Measurements from ENCODE around the gene PCYT1A. TPM values are rescaled to one million over a fixed set of nuclear protein-coding genes. Genes with fewer than 3 reads are reported as not detected.
"Not testable (repeated sequence)": the region's sequence is repeated elsewhere in the genome, so short reads cannot be mapped to it uniquely, and the experiment has no call there.

Gene PCYT1A
- 51.3 TPM for polyA plus RNA-seq (ENCODE audit: insufficient read length)
- long read RNA-seq, donor 1, transcript PCYT1A-206 (9 exons, 1,482 nt), result major isoform, 5 of 16 reads
- long read RNA-seq, donor 1, partial matches to known transcripts, result 7 of 16 reads
- long read RNA-seq, donor 1, other reads (novel, unspliced or antisense), result 0 of 16 reads
- long read RNA-seq, donor 2, transcript PCYT1A-206 (9 exons, 1,482 nt), result major isoform, 10 of 11 reads
- long read RNA-seq, donor 2, partial matches to known transcripts, result 0 of 11 reads
- long read RNA-seq, donor 2, other reads (novel, unspliced or antisense), result 0 of 11 reads
- long read RNA-seq, donor 3, transcript PCYT1A-213 (2 exons, 562 nt), result major isoform, 6 of 19 reads
- long read RNA-seq, donor 3, partial matches to known transcripts, result 9 of 19 reads
- long read RNA-seq, donor 3, other reads (novel, unspliced or antisense), result 0 of 19 reads
- long read RNA-seq, donor 4, partial matches to known transcripts, result 0 of 3 reads
- long read RNA-seq, donor 4, other reads (novel, unspliced or antisense), result 0 of 3 reads
- long read RNA-seq, donor 5, transcript PCYT1A-206 (9 exons, 1,482 nt), result major isoform, 9 of 12 reads
- long read RNA-seq, donor 5, partial matches to known transcripts, result 0 of 12 reads
- long read RNA-seq, donor 5, other reads (novel, unspliced or antisense), result 0 of 12 reads
- long read RNA-seq, donor 6, transcript PCYT1A-206 (9 exons, 1,482 nt), result major isoform, 5 of 8 reads
- long read RNA-seq, donor 6, partial matches to known transcripts, result 0 of 8 reads
- long read RNA-seq, donor 6, other reads (novel, unspliced or antisense), result 0 of 8 reads
- long read RNA-seq, donor 7, transcript PCYT1A-206 (9 exons, 1,482 nt), result major isoform, 9 of 13 reads
- long read RNA-seq, donor 7, partial matches to known transcripts, result 0 of 13 reads
- long read RNA-seq, donor 7, other reads (novel, unspliced or antisense), result 0 of 13 reads
- long read RNA-seq, donor 8, partial matches to known transcripts, result 0 of 4 reads
- long read RNA-seq, donor 8, other reads (novel, unspliced or antisense), result 0 of 4 reads

- peak; percentile 93 for DNase-seq
Measured at GRCh38 chr3:196287440-196288140, at the start of gene PCYT1A. Gene PCYT1A, minus strand, starts transcription at chr3:196287726. Its CDS starts 17,195 bp downstream, at chr3:196270531.

DNA sequence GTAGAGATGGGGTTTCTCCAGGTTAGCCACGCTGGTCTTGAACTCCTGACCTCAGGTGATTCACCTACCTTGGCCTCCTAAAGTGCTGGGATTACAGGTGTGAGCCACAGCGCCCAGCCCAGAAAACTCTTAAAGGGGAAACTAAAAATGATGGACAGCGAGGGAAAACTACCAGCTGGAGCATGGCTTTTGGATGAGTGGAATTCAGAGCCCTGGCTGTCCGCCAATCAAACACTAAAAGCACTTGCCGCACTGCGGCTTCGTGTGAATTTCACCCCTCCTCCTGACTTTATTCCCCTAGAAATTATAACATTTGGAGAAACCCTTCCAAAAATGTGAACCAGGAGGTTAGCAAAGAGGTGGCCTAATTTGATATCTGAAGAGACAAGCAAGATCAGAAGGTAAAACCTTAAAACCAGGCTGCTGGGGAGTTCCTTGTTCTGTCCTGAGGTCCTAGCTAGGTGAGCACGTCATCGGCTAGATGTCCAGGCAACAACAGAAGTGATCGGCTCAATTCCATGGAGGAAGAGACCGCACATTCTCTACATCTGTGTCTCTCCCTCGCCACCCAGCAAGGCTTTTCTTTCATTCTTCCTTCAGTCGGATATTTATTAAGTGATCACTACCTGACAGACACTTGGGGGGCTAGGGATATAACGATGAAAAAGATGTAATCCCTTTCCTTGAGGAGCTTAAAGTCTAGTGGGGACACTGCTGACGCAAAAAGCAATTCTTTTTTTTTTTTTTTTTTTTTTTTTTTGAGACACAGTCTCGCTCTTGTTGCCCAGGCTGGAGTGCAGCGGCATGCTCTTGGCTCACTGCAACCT, 49.0 kb upstream of the PCYT1A start:
- no peak for DNase-seq

GRCh38 chr3:196335503-196335948, 48.0 kb upstream of the PCYT1A start:
- DNase-seq, result no peak

- DNase-seq, result no peak
Measured at GRCh38 chr3:196334982-196335381, 47.5 kb upstream of the PCYT1A start.

GRCh38 chr3:196332168-196332567, 44.6 kb upstream of the PCYT1A start:
- no peak for DNase-seq

- DNase-seq, result no peak
Measured at GRCh38 chr3:196327405-196327804, 39.9 kb upstream of the PCYT1A start.

- no peak for DNase-seq
Measured at GRCh38 chr3:196326936-196327335, 39.4 kb upstream of the PCYT1A start.

DNA sequence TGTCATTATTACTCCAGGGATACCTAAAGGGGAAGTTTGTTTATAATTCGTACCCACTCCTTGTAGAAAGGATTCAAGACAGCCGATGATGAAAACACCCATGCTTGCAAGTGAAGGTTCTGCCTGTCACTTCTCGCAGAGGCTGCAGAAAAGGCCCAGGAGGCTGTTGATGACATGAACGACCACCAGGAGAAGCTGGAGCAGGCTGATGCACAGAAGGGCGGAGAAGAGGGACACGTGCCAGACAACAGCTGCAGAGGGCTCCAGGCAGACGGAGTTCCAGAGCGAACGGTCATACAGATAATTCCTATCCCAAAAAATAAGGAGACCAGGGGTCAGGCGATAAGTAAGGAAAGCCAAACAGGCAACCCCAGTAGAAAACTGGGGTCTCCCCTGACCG, 36.2 kb upstream of the PCYT1A start:
- DNase-seq, result peak; percentile 12

DNA sequence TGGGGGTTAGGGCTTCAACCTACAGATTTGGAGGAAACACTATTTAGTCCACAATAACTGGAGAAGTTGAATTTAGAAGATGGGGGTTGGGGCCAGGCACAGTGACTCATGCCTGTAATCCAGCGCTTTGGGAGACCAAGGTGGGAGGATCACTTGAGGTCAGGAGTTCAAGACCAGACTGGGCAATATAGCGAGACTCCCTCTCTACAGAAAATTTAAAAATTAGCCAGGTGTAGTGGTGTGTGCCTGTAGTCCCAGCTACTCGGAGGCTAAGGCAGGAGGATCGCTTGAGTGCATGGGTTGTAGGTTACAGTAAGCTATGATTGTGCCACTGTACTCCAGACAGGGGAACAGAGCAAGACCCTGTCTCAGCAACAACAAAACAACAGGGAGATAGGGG, 35.5 kb upstream of the PCYT1A start:
- DNase-seq, result no peak

- no peak for DNase-seq
Measured at GRCh38 chr3:196321162-196321561, 33.6 kb upstream of the PCYT1A start.

GRCh38 chr3:196320137-196320536, 32.6 kb upstream of the PCYT1A start:
- no peak for DNase-seq

DNA sequence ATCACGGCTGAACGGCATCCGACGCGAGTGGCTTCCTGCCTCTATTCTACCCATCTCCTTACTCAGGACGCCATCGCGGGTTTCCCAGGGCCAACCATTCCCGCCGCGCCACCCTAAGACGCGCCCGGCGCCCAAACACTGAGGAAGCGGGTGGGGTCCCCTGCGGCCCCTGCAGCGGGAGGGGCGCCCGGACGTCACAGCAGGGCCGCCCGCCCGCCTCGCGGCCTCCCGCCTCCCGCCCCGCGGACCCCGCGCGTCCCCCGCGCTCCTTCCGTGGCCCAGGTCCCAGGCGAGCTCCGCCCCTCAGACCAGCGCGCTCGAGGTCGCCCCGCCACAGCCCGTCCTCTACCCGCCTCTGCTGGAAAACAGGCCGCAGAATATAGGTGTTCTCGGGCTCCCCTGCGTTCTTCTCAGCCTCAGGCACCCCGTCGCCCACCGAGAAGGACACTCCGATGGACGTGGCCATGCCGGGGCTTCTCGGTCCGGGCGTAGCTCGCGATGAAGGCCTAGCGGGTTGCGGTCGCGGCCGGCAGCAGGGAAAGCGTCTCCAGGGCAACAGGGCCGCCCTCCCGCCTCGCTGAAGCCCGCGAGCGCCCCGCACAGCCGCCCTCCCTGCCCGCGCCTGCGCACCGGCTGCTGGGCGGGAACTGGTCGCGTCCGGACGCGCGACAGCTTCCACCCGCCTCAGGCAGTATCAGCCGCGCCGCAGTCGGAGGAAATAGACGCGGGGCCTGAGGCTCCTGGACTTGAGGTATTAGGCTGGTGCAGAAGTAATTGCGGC, 30.4 kb upstream of the PCYT1A start, which contains the start of gene DYNLT2B:
DYNLT2B (minus strand) TSS at position 554 of the 781 bp plus-strand sequence; CDS start at position 466, 88 bp downstream.
- DNase-seq, result peak; percentile 88

DNA sequence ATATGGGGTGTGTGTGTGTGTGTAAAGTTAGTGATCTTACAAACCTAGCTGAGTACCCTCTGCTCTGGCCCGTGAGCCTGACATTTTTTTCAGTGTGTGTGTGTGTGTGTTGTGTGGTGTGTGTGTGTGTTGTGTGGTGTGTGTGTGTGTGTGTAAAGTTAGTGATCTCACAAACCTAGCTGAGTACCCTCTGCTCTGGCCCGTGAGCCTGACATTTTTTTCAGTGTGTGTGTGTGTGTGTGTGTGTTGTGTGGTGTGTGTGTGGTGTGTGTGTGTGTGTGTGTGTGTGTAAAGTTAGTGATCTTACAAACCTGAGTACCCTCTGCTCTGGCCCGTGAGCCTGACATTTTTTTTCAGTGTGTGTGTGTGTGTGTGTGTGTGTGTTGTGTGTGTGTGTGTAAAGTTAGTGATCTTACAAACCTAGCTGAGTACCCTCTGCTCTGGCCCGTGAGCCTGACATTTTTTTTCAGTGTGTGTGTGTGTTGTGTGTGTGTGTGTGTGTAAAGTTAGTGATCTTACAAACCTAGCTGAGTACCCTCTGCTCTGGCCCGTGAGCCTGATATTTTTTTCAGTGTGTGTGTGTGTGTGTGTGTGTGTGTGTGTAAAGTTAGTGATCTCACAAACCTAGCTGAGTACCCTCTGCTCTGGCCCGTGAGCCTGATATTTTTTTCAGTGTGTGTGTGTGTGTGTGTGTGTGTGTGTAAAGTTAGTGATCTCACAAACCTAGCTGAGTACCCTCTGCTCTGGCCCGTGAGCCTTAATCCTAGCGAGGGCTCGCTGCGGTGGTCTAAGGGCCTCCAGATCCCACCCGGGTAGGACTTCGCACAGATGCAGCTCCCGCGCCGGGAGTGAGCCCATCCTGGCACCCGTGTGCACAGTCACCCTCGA, 29.5 kb upstream of the PCYT1A start:
- not testable (repeated sequence) for DNase-seq

DNA sequence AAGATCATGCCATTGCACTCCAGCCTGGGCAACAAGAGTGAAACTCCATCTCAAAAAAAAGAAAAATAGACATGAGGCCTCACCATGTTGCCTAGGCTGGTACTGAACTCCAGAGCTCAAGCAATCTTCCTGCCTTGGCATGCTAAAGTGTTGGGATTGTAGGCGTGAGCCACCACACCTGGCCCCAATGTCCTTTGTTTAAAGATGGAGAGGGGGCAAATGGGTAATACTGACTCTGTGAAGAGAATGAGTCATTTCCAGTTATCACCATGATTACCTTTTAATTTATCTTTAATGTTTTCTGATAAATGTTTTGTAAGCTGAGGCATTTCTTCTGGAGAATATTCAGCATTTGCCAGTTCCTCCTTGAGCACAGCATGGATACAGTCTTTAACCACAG, 28.3 kb upstream of the PCYT1A start:
- no peak for DNase-seq

DNA sequence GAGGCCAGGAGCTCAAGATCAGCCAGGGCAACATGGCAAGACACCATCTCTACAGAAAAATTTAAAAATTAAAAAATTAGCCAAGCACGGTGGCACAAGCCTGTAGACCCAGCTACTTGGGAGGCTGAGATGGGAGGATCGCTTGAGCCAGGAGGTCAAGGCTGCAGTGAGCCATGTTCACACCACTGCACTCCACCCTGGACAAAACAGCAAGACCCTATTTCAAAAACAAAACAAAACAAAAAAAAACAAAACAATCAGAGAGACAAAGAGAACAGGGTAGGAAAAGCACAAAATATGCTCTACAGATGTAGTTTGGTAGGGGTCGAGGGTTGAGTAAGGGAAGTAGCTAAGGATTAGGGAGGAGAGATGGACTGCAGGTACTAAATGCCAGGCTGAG, 27.1 kb upstream of the PCYT1A start:
- DNase-seq, result no peak

DNA sequence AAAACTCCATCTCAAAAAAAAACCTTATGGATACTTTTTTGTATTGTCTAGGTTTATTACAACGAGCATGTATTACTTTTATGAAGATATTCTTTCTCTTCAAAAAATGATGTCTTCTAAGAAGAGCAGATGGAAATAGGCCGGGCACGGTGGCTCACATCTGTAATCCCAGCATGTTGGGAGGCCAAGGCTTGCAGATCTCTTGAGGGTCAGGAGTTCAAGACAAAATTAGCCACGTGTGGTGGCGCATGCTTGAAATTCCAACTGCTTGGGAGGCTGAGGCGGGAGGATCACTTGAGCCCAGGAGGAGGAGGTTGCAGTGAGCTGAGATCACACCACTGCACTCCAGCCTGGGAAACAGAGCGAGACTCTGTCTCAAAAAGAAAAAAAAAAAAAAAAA, 26.6 kb upstream of the PCYT1A start:
- not testable (repeated sequence) for DNase-seq

DNA sequence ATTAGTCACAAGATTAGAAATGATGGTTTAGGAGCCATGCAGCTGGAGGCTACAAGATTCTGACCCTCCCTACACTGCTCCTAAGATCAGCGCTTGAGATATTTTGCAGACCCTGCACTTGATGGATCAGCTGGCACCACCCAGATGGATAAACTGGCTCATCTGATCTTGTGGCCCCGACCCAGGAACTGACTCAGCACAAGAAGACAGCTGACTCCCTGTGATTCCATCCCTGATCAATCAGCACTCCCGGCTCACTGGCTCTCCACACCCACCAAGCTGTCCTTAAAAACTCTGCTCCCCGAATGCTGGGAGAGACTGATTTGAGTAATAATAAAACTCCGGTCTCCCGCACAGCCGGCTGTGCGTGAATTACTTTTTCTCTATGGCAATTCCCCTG, 15.4 kb upstream of the PCYT1A start:
- not testable (repeated sequence) for DNase-seq

GRCh38 chr3:196302551-196302950, 15.0 kb upstream of the PCYT1A start:
- not testable (repeated sequence) for DNase-seq

DNA sequence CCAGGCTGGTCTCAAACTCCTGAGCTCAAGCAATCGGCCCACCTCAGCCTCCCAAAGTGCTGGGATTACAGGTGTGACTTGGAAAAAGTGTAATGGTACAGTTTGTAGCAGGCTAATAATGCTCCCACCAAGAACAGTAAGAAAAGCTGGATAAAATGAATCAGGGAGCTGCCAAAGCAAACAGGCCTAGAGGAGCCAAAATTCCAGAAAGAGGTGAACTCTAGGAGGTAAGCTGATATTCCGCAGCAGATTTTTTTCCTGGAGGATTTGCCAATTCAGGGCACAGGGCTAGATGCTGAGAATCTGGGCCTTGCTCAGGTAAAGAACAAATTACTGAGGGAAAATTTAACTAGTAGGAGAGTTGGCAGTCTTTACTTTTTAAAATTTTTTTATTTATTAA, 11.0 kb upstream of the PCYT1A start:
- no peak for DNase-seq

Measured in left kidney (tissue), 8 donors.